IPS-18a (cell line): ENCODE measurements around the gene ITGB3.
"Not testable (repeated sequence)": the region's sequence is repeated elsewhere in the genome, so short reads cannot be mapped to it uniquely, and the experiment has no call there.

Experiments
- H3K27ac ChIP-seq: one replicate; pipeline ENCODE4 v1.5.1; 2013; ENCODE audit warnings: low read length
- H3K27me3 ChIP-seq: one replicate; pipeline ENCODE4 v1.6.1; 2013; ENCODE audit warnings: mild to moderate bottlenecking, low read length; ENCODE audit not compliant: control insufficient read depth, insufficient read depth
- H3K36me3 ChIP-seq: one replicate; pipeline ENCODE4 v1.6.1; 2013; ENCODE audit warnings: low read depth, low read length; ENCODE audit not compliant: control insufficient read depth
- H3K4me1 ChIP-seq: one replicate; pipeline ENCODE4 v1.6.1; 2013; ENCODE audit warnings: low read depth, low read length; ENCODE audit not compliant: control insufficient read depth
- H3K4me3 ChIP-seq: one replicate; pipeline ENCODE4 v1.5.1; 2013; ENCODE audit warnings: low read length
- H3K9ac ChIP-seq: one replicate; pipeline ENCODE4 v1.6.1; 2013; ENCODE audit warnings: mild to moderate bottlenecking, low read length, moderate library complexity
- H3K9me3 ChIP-seq: one replicate; pipeline ENCODE4 v1.6.1; 2013; ENCODE audit warnings: low read depth, low read length; ENCODE audit not compliant: control insufficient read depth

ITGB3 gene

GRCh38 chr17:47213540-47213939, 40.1 kb upstream of the ITGB3 start:
- Histone ChIP-seq H3K4me3 (no peak overlapping the region), H3K9ac (no peak overlapping the region), H3K36me3 (no peaks in the 10 kb centered on the region), H3K27ac (no peak overlapping the region), H3K27me3 (no peaks in the 10 kb centered on the region), H3K4me1 (no peaks in the 10 kb centered on the region), H3K9me3 (no peaks in the 10 kb centered on the region)

- Histone ChIP-seq H3K27me3 (no peaks in the 10 kb centered on the region), H3K4me1 (no peaks in the 10 kb centered on the region), H3K9ac (no peak overlapping the region), H3K36me3 (no peaks in the 10 kb centered on the region), H3K27ac (no peak overlapping the region), H3K9me3 (no peaks in the 10 kb centered on the region), H3K4me3 (no peak overlapping the region)
These were observed 38.7 kb upstream of the ITGB3 start for GRCh38 chr17:47214931-47215330.

- not testable (repeated sequence) for H3K9me3 ChIP-seq, H3K4me3 ChIP-seq, H3K27ac ChIP-seq, H3K27me3 ChIP-seq, H3K9ac ChIP-seq, H3K36me3 ChIP-seq
- H3K4me1 ChIP-seq: peaks cover 11% of the 10 kb centered on the region
These were observed 36.8 kb upstream of the ITGB3 start for GRCh38 chr17:47216821-47217220.

- not testable (repeated sequence) for H3K27ac ChIP-seq, H3K9ac ChIP-seq
These were observed 36.3 kb upstream of the ITGB3 start for GRCh38 chr17:47217279-47217678.

GRCh38 chr17:47218896-47219430, 34.7 kb upstream of the ITGB3 start:
- Histone ChIP-seq H3K9me3 (no peaks in the 10 kb centered on the region), H3K27me3 (no peaks in the 10 kb centered on the region), H3K36me3 (no peaks in the 10 kb centered on the region), H3K4me3 (no peak overlapping the region), H3K4me1 (peaks cover 11% of the 10 kb centered on the region), H3K9ac (no peak overlapping the region), H3K27ac (no peak overlapping the region)

More at GRCh38 chr17:47217279-47217678, 36.3 kb upstream of the ITGB3 start:
- H3K36me3 ChIP-seq, H3K4me3 ChIP-seq, H3K9me3 ChIP-seq, H3K27me3 ChIP-seq: not testable (repeated sequence)
- peaks cover 11% of the 10 kb centered on the region for H3K4me1 ChIP-seq

- Histone ChIP-seq H3K27me3 (no peaks in the 10 kb centered on the region), H3K9me3 (no peaks in the 10 kb centered on the region), H3K4me1 (peaks cover 11% of the 10 kb centered on the region), H3K36me3 (no peaks in the 10 kb centered on the region), H3K27ac (no peak overlapping the region), H3K4me3 (no peak overlapping the region), H3K9ac (no peak overlapping the region)
These were observed 33.8 kb upstream of the ITGB3 start for GRCh38 chr17:47219621-47220475.

- Histone ChIP-seq H3K9ac (no peak overlapping the region), H3K27me3 (no peaks in the 10 kb centered on the region), H3K27ac (no peak overlapping the region), H3K4me1 (peaks cover 11% of the 10 kb centered on the region), H3K36me3 (no peaks in the 10 kb centered on the region), H3K9me3 (no peaks in the 10 kb centered on the region), H3K4me3 (no peak overlapping the region)
These were observed 33.1 kb upstream of the ITGB3 start for GRCh38 chr17:47220531-47220999.

GRCh38 chr17:47221154-47221553, 32.5 kb upstream of the ITGB3 start:
- Histone ChIP-seq H3K36me3 (no peaks in the 10 kb centered on the region), H3K4me1 (peaks cover 11% of the 10 kb centered on the region), H3K9me3 (no peaks in the 10 kb centered on the region), H3K27me3 (no peaks in the 10 kb centered on the region), H3K9ac (no peak overlapping the region), H3K27ac (no peak overlapping the region), H3K4me3 (no peak overlapping the region)

GRCh38 chr17:47222047-47222446, 31.6 kb upstream of the ITGB3 start:
- Histone ChIP-seq H3K9me3 (no peaks in the 10 kb centered on the region), H3K4me1 (peaks cover 11% of the 10 kb centered on the region), H3K36me3 (no peaks in the 10 kb centered on the region), H3K27ac (no peak overlapping the region), H3K27me3 (no peaks in the 10 kb centered on the region), H3K4me3 (no peak overlapping the region), H3K9ac (no peak overlapping the region)

- no peaks in the 10 kb centered on the region for H3K9me3 ChIP-seq
- H3K27ac ChIP-seq: no peak overlapping the region
- H3K4me3 ChIP-seq: no peak overlapping the region
- no peaks in the 10 kb centered on the region for H3K36me3 ChIP-seq
- H3K4me1 ChIP-seq: peaks cover 11% of the 10 kb centered on the region
- no peak overlapping the region for H3K9ac ChIP-seq
- H3K27me3 ChIP-seq: no peaks in the 10 kb centered on the region
These were observed 30.6 kb upstream of the ITGB3 start for GRCh38 chr17:47223007-47223406.

GRCh38 chr17:47223460-47223859, 30.2 kb upstream of the ITGB3 start:
- Histone ChIP-seq H3K36me3 (no peaks in the 10 kb centered on the region), H3K9ac (no peak overlapping the region), H3K27me3 (no peaks in the 10 kb centered on the region), H3K27ac (no peak overlapping the region), H3K4me1 (peaks cover 11% of the 10 kb centered on the region), H3K4me3 (no peak overlapping the region), H3K9me3 (no peaks in the 10 kb centered on the region)

GRCh38 chr17:47224077-47224476, 29.6 kb upstream of the ITGB3 start:
- not testable (repeated sequence) for H3K4me3 ChIP-seq, H3K27me3 ChIP-seq, H3K27ac ChIP-seq, H3K9ac ChIP-seq, H3K36me3 ChIP-seq, H3K9me3 ChIP-seq
- H3K4me1 ChIP-seq: peaks cover 11% of the 10 kb centered on the region
